ES-I3 (cell line): ENCODE data around the gene PHYHD1.
"Not testable (repeated sequence)": the region's sequence is repeated elsewhere in the genome, so short reads cannot be mapped to it uniquely, and the experiment has no call there.

Experiments used
- H3K36me3 ChIP-seq: 2 replicates; pipeline ENCODE4 v1.6.1; 2013; ENCODE audit warnings: mild to moderate bottlenecking, low read length, control low read depth, moderate library complexity; ENCODE audit not compliant: insufficient read depth
- H3K4me1 ChIP-seq: 2 replicates; pipeline ENCODE4 v1.6.1; 2013; ENCODE audit warnings: mild to moderate bottlenecking, control low read depth, low read length; ENCODE audit not compliant: insufficient read depth
- H3K9ac ChIP-seq: 2 replicates; pipeline ENCODE4 v1.6.1; 2013; ENCODE audit warnings: low read depth, mild to moderate bottlenecking, low read length, moderate library complexity
- H3K9me3 ChIP-seq: 2 replicates; pipeline ENCODE4 v1.6.1; 2013; ENCODE audit warnings: mild to moderate bottlenecking, low read length, moderate library complexity; ENCODE audit not compliant: control insufficient read depth, insufficient read depth

Gene PHYHD1

GRCh38 chr9:128923493-128923883, 2.7 kb downstream of the PHYHD1 start:
- peaks cover 22% of the 10 kb centered on the region; the same call in 1 of the 2 replicates for H3K4me1 ChIP-seq
- no peak overlapping the region for H3K9ac ChIP-seq

GRCh38 chr9:128927731-128928411, 7.1 kb downstream of the PHYHD1 start:
- H3K9me3 ChIP-seq: no peaks in the 10 kb centered on the region
- no peaks in the 10 kb centered on the region for H3K36me3 ChIP-seq
- no peak overlapping the region for H3K9ac ChIP-seq
- H3K4me1 ChIP-seq: peaks cover 4% of the 10 kb centered on the region; the same call in 1 of the 2 replicates

More at GRCh38 chr9:128923493-128923883, 2.7 kb downstream of the PHYHD1 start:
- no peaks in the 10 kb centered on the region for H3K9me3 ChIP-seq
- 0 out of 2 replicates have a peak, but pooled peaks cover 3% of the 10 kb centered on the region for H3K36me3 ChIP-seq

GRCh38 chr9:128928624-128929023, 7.8 kb downstream of the PHYHD1 start:
- Histone ChIP-seq H3K4me1 (peaks cover 4% of the 10 kb centered on the region; the same call in 1 of the 2 replicates), H3K9me3 (no peaks in the 10 kb centered on the region), H3K36me3 (no peaks in the 10 kb centered on the region), H3K9ac (no peak overlapping the region)

- Histone ChIP-seq H3K9ac (no peak overlapping the region), H3K9me3 (no peaks in the 10 kb centered on the region), H3K36me3 (no peaks in the 10 kb centered on the region), H3K4me1 (peaks cover 4% of the 10 kb centered on the region; the same call in 1 of the 2 replicates)
Observed at GRCh38 chr9:128929560-128929959, 8.8 kb downstream of the PHYHD1 start.

- Histone ChIP-seq H3K4me1 (no peaks in the 10 kb centered on the region), H3K9me3 (no peaks in the 10 kb centered on the region), H3K36me3 (no peaks in the 10 kb centered on the region), H3K9ac (no peak overlapping the region)
Observed at GRCh38 chr9:128933731-128934130, 12.9 kb downstream of the PHYHD1 start.

- no peaks in the 10 kb centered on the region; the same call in 1 of the 2 replicates for H3K36me3 ChIP-seq
- H3K4me1 ChIP-seq: no peaks in the 10 kb centered on the region; the same call in 1 of the 2 replicates
- H3K9ac ChIP-seq: no peak overlapping the region
- no peaks in the 10 kb centered on the region for H3K9me3 ChIP-seq
Observed at GRCh38 chr9:128936171-128936865, 15.5 kb downstream of the PHYHD1 start.

- no peaks in the 10 kb centered on the region; the same call in 1 of the 2 replicates for H3K4me1 ChIP-seq
- no peaks in the 10 kb centered on the region; the same call in 1 of the 2 replicates for H3K36me3 ChIP-seq
- no peaks in the 10 kb centered on the region for H3K9me3 ChIP-seq
- H3K9ac ChIP-seq: no peak overlapping the region
Observed at GRCh38 chr9:128937310-128938165, 16.8 kb downstream of the PHYHD1 start.

- H3K4me1 ChIP-seq: no peaks in the 10 kb centered on the region; the same call in 1 of the 2 replicates
- H3K9ac ChIP-seq: no peak overlapping the region
Observed at GRCh38 chr9:128940271-128940921, 19.6 kb downstream of the PHYHD1 start.

GRCh38 chr9:128940946-128941755, 20.4 kb downstream of the PHYHD1 start:
- Histone ChIP-seq H3K36me3 (no peaks in the 10 kb centered on the region; the same call in 1 of the 2 replicates), H3K4me1 (no peaks in the 10 kb centered on the region; the same call in 1 of the 2 replicates), H3K9me3 (no peaks in the 10 kb centered on the region), H3K9ac (no peak overlapping the region)

More at GRCh38 chr9:128940271-128940921, 19.6 kb downstream of the PHYHD1 start:
- no peaks in the 10 kb centered on the region; the same call in 1 of the 2 replicates for H3K36me3 ChIP-seq
- no peaks in the 10 kb centered on the region for H3K9me3 ChIP-seq

- H3K9ac ChIP-seq: no peak overlapping the region
- H3K4me1 ChIP-seq: no peaks in the 10 kb centered on the region; the same call in 1 of the 2 replicates
- H3K36me3 ChIP-seq: no peaks in the 10 kb centered on the region; the same call in 1 of the 2 replicates
- no peaks in the 10 kb centered on the region for H3K9me3 ChIP-seq
Observed at GRCh38 chr9:128943832-128944620, 23.2 kb downstream of the PHYHD1 start.

GRCh38 chr9:128944966-128945365, 24.2 kb downstream of the PHYHD1 start:
- H3K9ac ChIP-seq, H3K4me1 ChIP-seq, H3K36me3 ChIP-seq, H3K9me3 ChIP-seq: not testable (repeated sequence)

GRCh38 chr9:128945798-128946501, 25.2 kb downstream of the PHYHD1 start:
- Histone ChIP-seq H3K9me3 (no peaks in the 10 kb centered on the region), H3K36me3 (no peaks in the 10 kb centered on the region; the same call in 1 of the 2 replicates), H3K9ac (no peak overlapping the region), H3K4me1 (no peaks in the 10 kb centered on the region; the same call in 1 of the 2 replicates)
